H1 (cell line): ENCODE measurements around the gene KRTAP10-8.

Source experiments
- EGR1 ChIP-seq: IDR thresholded peaks from 2 replicates; pipeline ENCODE4 v1.6.1; 2011; ENCODE audit warnings: low read depth, low read length, borderline replicate concordance
- MAX ChIP-seq: IDR thresholded peaks from 2 replicates; pipeline ENCODE4 v1.6.1; 2012; ENCODE audit warnings: inconsistent platforms
- POLR2A ChIP-seq, 2 experiments: IDR thresholded peaks; 1 replicate in 1 of 2; 2 replicates in 1 of 2; pipeline ENCODE4 v1.6.1; 2011; ENCODE audit warnings: low read depth in 2 of 2, low read length in 2 of 2, mild to moderate bottlenecking in 2 of 2; ENCODE audit errors: control extremely low read depth in 1 of 2
- POLR2AphosphoS5 ChIP-seq: IDR thresholded peaks from 2 replicates; pipeline ENCODE4 v1.6.1; 2011; ENCODE audit warnings: low read depth, low read length
- RAD21 ChIP-seq, 2 experiments: IDR thresholded peaks in 1 of 2; conservative IDR thresholded peaks in 1 of 2; 2 replicates each; pipeline ENCODE4 v1.6.1; 2011; ENCODE audit warnings: low read depth in 2 of 2, low read length in 2 of 2, improper control_type of control experiment in 1 of 2, inconsistent platforms in 1 of 2, mild to moderate bottlenecking in 1 of 2, moderate library complexity in 1 of 2
- SP1 ChIP-seq: IDR thresholded peaks from 2 replicates; pipeline ENCODE4 v1.6.1; 2011; ENCODE audit warnings: low read depth, low read length
- SUZ12 ChIP-seq: fragments of 200-600 bp; sonication (generic); IDR thresholded peaks from 2 replicates; pipeline ENCODE4 v1.6.1; 2012; ENCODE audit warnings: mild to moderate bottlenecking, inconsistent platforms, low read length, moderate library complexity, mixed read lengths
- TF ChIP-seq, protein P1 (sequence below), 3 experiments: IDR thresholded peaks; 1 replicate in 2 of 3; 2 replicates in 1 of 3; pipeline versions ENCODE4 v1.5.1 to v1.6.1; 2011; ENCODE audit warnings: low read length in 3 of 3, mild to moderate bottlenecking in 3 of 3, inconsistent platforms in 2 of 3, low read depth in 1 of 3, moderate library complexity in 1 of 3; ENCODE audit not compliant: insufficient read depth in 1 of 3; ENCODE audit errors: control extremely low read depth in 1 of 3

DNA sequence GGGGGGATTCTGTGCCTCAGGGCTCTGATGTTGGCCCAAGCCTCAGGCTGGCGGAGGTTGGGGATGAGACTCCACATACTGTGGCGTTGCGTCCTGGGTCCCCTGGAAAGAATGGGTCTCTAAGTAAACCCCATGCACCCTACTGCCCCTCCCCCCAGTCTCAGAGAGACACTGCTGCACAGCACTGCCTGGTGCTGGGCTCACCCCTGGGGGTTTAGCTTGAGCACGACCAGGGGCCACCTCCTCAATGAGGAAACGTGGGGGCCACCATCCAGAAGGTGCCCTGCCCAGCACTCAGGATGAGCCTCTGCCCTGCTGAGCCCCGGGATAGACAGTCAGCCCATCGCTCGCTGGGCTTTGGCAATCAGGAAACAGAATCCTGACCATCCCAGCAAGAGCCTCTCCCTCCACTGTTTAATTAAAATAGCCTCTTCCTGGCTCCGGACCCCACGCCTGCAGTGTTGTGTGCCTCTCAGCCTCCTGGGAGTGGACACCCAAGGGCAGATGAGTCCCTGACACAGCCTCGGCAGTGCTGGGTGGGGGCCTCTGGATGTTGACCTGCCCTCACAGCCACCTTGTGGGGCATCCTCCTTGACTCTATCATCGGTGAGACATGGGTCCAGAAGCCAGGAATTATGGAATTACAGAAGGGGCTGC is 41.9 kb upstream of the KRTAP10-8 start:
- TF ChIP-seq POLR2AphosphoS5 (no peak), RAD21 (IDR thresholded peaks at IDR 0.05 in 1 of 2, conservative IDR thresholded peaks at IDR 0.05 in 1 of 2; ENCODE audit: low read depth in 2 of 2, low read length in 2 of 2) (no peak), POLR2A (IDR thresholded peaks at IDR 0.05; ENCODE audit: control extremely low read depth in 1 of 2, low read depth in 2 of 2, low read length in 2 of 2) (no peak), SP1 (no peak), EGR1 (no peak), MAX (no peak), SUZ12 (no peak)
- TF ChIP-seq, protein P1, sequence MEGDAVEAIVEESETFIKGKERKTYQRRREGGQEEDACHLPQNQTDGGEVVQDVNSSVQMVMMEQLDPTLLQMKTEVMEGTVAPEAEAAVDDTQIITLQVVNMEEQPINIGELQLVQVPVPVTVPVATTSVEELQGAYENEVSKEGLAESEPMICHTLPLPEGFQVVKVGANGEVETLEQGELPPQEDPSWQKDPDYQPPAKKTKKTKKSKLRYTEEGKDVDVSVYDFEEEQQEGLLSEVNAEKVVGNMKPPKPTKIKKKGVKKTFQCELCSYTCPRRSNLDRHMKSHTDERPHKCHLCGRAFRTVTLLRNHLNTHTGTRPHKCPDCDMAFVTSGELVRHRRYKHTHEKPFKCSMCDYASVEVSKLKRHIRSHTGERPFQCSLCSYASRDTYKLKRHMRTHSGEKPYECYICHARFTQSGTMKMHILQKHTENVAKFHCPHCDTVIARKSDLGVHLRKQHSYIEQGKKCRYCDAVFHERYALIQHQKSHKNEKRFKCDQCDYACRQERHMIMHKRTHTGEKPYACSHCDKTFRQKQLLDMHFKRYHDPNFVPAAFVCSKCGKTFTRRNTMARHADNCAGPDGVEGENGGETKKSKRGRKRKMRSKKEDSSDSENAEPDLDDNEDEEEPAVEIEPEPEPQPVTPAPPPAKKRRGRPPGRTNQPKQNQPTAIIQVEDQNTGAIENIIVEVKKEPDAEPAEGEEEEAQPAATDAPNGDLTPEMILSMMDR (IDR thresholded peaks at IDR 0.05; ENCODE audit: control extremely low read depth in 1 of 3, insufficient read depth in 1 of 3, low read depth in 1 of 3, low read length in 3 of 3), result no peak
